SK-N-MC (cell line): Measurements from ENCODE around the gene SLC6A11.

Source experiments
- EZH2 ChIP-seq: fragments of 200-600 bp; sonication (generic); IDR thresholded peaks from one replicate; pipeline ENCODE4 v1.6.1; 2017; ENCODE audit warnings: antibody characterized with exemption
- POLR2AphosphoS5 ChIP-seq: IDR thresholded peaks from 2 replicates; pipeline ENCODE4 v1.6.1; 2012; ENCODE audit warnings: mild to moderate bottlenecking, low read depth, low read length, borderline replicate concordance

DNA sequence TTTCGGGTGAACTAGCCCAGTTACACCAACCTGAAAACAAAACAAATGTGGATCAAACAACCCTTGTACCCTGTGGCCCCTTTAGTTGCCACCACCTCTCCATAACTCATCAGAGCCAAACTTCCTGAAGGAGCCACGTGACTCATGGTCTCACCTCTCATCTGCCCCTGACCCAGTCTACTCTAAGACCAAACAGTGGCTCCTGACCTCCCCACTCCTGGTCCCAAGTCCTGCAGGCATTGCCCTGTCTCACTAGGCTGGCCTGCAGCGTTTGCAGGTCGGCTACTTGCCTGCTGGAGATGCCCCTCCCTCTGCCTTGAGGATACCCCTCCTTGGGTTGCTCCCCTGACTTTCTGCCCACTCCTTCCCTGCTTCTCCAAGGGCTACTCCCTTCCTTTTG is 23.1 kb downstream of the SLC6A11 start:
- TF ChIP-seq POLR2AphosphoS5 (no peak), EZH2 (no peak)
